HEK293 (cell line): ENCODE measurements around the gene MAP3K4.

Experiments used
- CTCF ChIP-seq: fragments of 450-650 bp; formaldehyde crosslinking; IDR thresholded peaks from 2 replicates; pipeline ENCODE4 v1.5.1; 2016; ENCODE audit warnings: missing biosample characterization, missing genetic modification characterization
- HOXD13 ChIP-seq: sonication (generic); formaldehyde crosslinking; IDR thresholded peaks from 2 replicates; pipeline ENCODE4 v1.8.0; 2022; ENCODE audit warnings: missing genetic modification reagents, borderline replicate concordance
- YY1 ChIP-seq: fragments of 450-650 bp; formaldehyde crosslinking; IDR thresholded peaks from 2 replicates; pipeline ENCODE4 v1.5.1; 2018; ENCODE audit warnings: missing biosample characterization, missing genetic modification characterization
- ZBTB7A ChIP-seq: fragments of 450-650 bp; formaldehyde crosslinking; IDR thresholded peaks from 2 replicates; pipeline ENCODE4 v1.5.1; 2016; ENCODE audit warnings: low read depth, missing biosample characterization, missing genetic modification characterization
- ZNF174 ChIP-seq: fragments of 450-650 bp; formaldehyde crosslinking; IDR thresholded peaks from 2 replicates; pipeline ENCODE4 v1.5.0; 2017; ENCODE audit warnings: missing biosample characterization, mild to moderate bottlenecking, missing genetic modification characterization
- ZNF184 ChIP-seq: fragments of 450-650 bp; IDR thresholded peaks from 2 replicates; pipeline ENCODE4 v1.5.1; 2018; ENCODE audit warnings: missing biosample characterization, mild to moderate bottlenecking, missing genetic modification characterization
- ZNF394 ChIP-seq: fragments of 450-650 bp; formaldehyde crosslinking; IDR thresholded peaks from 2 replicates; pipeline ENCODE4 v1.5.1; 2016; ENCODE audit warnings: missing biosample characterization, missing genetic modification characterization, mild to moderate bottlenecking, moderate library complexity, borderline replicate concordance
- ZNF776 ChIP-seq: fragments of 450-650 bp; formaldehyde crosslinking; IDR thresholded peaks from 2 replicates; pipeline ENCODE4 v1.5.0; 2017; ENCODE audit warnings: missing biosample characterization, missing genetic modification characterization, borderline replicate concordance

- no peak for TF ChIP-seq ZBTB7A (tag by site-specific recombination)
- no peak for TF ChIP-seq ZNF394 (tag by site-specific recombination)
- no peak for TF ChIP-seq ZNF174
- TF ChIP-seq YY1: no peak
- TF ChIP-seq HOXD13 (CRISPR knock-in tag): no peak
- no peak for TF ChIP-seq CTCF (tag by site-specific recombination)
- no peak for TF ChIP-seq ZNF184 (tag by site-specific recombination)
- no peak for TF ChIP-seq ZNF776 (tag by site-specific recombination)
Observed at GRCh38 chr6:161088676-161089328, 97.2 kb downstream of the MAP3K4 start.
